Left renal cortex interstitium (tissue), 4 donors: ENCODE data around the gene C1orf21. TPM values are rescaled to one million over a fixed set of nuclear protein-coding genes. Genes with fewer than 3 reads are reported as not detected.
A peak's percentile ranks its signal among the peaks of the same experiment; 100 is the strongest.

Experiments used
- DNase-seq, 4 donors: peaks; one replicate each; pipeline ENCODE4 v3.0.0-alpha.2; 2013; ENCODE audit warnings: low read depth in 4 of 4, low spot score in 2 of 4, missing footprints in 1 of 4
- polyA plus RNA-seq, 4 donors: library from polyadenylated mRNA; unstranded; fragments of 120-200 nt; gene quantifications; one replicate each; pipeline ENCODE4 v1.2.1, GENCODE V29; 2013; ENCODE audit not compliant: insufficient read length in 4 of 4

The C1orf21 gene
- polyA plus RNA-seq, 4 donors, result 30.5 to 39.6 (median 34.7) TPM

- no peak for DNase-seq
These were observed 255.1 kb downstream of the C1orf21 start for GRCh38 chr1:184641894-184642293.

GRCh38 chr1:184643661-184644060, 256.8 kb downstream of the C1orf21 start:
- no peak for DNase-seq

GRCh38 chr1:184644771-184645170, 257.9 kb downstream of the C1orf21 start:
- DNase-seq, result no peak

- no peak for DNase-seq
These were observed 259.4 kb downstream of the C1orf21 start for GRCh38 chr1:184646178-184646701.

- no peak for DNase-seq
These were observed 260.0 kb downstream of the C1orf21 start for GRCh38 chr1:184646824-184647223.

GRCh38 chr1:184647471-184647870, 260.6 kb downstream of the C1orf21 start:
- no peak for DNase-seq

- no peak for DNase-seq
These were observed 261.5 kb downstream of the C1orf21 start for GRCh38 chr1:184648160-184648855.

GRCh38 chr1:184648856-184649201, 262.0 kb downstream of the C1orf21 start:
- DNase-seq, result no peak

- no peak for DNase-seq
These were observed 262.6 kb downstream of the C1orf21 start for GRCh38 chr1:184649451-184649888.

GRCh38 chr1:184650177-184650866, 263.5 kb downstream of the C1orf21 start:
- DNase-seq, result no peak

GRCh38 chr1:184655185-184655584, 268.4 kb downstream of the C1orf21 start:
- no peak for DNase-seq

GRCh38 chr1:184656221-184656620, 269.4 kb downstream of the C1orf21 start:
- DNase-seq, result no peak

GRCh38 chr1:184658055-184658454, 271.2 kb downstream of the C1orf21 start:
- no peak for DNase-seq

- no peak for DNase-seq
These were observed 273.8 kb downstream of the C1orf21 start for GRCh38 chr1:184660462-184661191.

GRCh38 chr1:184661801-184662200, 275.0 kb downstream of the C1orf21 start:
- no peak for DNase-seq

- peak; percentile 42 to 60 (median 50) for DNase-seq
These were observed 277.3 kb downstream of the C1orf21 start for GRCh38 chr1:184664042-184664660.

GRCh38 chr1:184664661-184665060, 277.8 kb downstream of the C1orf21 start:
- DNase-seq, result no peak

GRCh38 chr1:184665360-184665759, 278.5 kb downstream of the C1orf21 start:
- DNase-seq, result no peak

GRCh38 chr1:184669391-184669790, 282.6 kb downstream of the C1orf21 start:
- no peak for DNase-seq

- DNase-seq, result no peak
These were observed 285.3 kb downstream of the C1orf21 start for GRCh38 chr1:184672013-184672726.
